GM12892 (cell line): ENCODE measurements around the gene NOTCH2.
"Not testable (repeated sequence)": the region's sequence is repeated elsewhere in the genome, so short reads cannot be mapped to it uniquely, and the experiment has no call there.

Experiments used
- POLR2A ChIP-seq: IDR thresholded peaks from 2 replicates; pipeline ENCODE4 v1.6.1; 2011; ENCODE audit warnings: low read depth, low read length, control low read depth
- POLR2AphosphoS5 ChIP-seq: IDR thresholded peaks from 2 replicates; pipeline ENCODE4 v1.6.1; 2011; ENCODE audit warnings: low read depth, low read length, control low read depth
- TAF1 ChIP-seq: IDR thresholded peaks from 2 replicates; pipeline ENCODE4 v1.6.1; 2011; ENCODE audit warnings: low read depth, mild to moderate bottlenecking, control low read depth, low read length, borderline replicate concordance

DNA sequence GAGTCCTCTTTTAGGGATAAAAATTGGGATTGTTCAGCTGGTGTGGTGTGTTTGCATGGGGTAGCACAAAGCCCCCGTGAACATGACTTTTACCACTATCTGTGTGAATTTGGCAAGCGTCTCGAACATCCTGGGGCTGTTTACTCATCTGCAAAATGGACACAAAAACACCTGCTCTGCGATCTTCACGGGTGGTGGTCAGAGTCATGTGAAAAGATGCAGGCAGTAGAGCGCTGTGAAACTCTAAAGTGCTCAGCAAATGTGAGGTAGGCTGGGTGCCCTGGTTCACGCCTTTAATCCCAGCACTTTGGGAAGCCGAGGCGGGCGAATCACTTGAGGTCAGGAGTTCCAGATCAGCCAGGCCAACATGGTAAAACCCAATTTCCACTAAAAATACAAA, 39.7 kb upstream of the NOTCH2 start:
- not testable (repeated sequence) for TF ChIP-seq POLR2A, POLR2AphosphoS5, TAF1
